ENCODE data around the gene CECR2.

The CECR2 gene

DNA sequence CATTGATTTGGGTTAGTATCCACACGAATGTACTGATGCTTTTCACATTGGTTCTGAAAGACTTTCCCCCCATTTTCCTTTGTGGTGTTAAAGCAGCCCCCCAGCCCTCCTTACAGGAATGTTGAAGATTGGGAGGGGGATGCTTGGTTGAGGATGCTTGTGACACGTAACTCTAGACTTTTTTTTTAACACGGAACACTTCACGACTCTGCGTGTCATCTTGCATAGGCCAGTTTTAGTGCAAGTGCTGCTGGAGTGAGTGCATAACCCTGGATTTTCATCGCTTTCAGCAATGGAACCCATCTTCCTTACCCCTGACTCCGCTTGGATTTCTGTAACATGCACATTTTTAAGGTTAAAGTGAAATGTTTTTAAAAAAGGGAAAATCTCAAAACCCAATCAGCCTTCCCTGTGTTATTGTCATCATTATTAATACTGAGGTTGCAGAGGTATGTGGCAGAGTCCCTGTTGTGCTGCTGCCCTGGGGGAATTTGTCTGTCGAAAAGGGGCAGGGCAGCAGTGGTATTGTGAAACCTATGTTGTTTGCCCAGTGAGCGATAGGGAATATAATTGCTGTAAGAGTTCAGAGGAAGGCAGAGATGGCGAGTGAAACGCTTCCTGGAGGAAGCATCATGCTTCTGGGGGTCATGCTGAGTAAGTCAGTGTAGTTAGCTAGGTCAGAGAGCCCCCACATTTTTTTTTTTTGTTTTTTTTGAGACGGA, 12.1 kb downstream of the CECR2 start:
- Histone ChIP-seq H3K36me3 (ENCODE audit: low read depth) (no peaks in the 10 kb centered on the region), H3K27me3 (ENCODE audit: insufficient read depth, poor library complexity, severe bottlenecking) (no peaks in the 10 kb centered on the region), H3K9me3 (ENCODE audit: severe bottlenecking) (no peaks in the 10 kb centered on the region), H3K27ac (ENCODE audit: poor library complexity, severe bottlenecking) (no peak overlapping the region), H3K4me1 (ENCODE audit: insufficient read depth, poor library complexity, severe bottlenecking) (no peaks in the 10 kb centered on the region), H3K4me3 (ENCODE audit: severe bottlenecking) (no peak overlapping the region)
- DNase-seq (ENCODE audit: low spot score) = no peak
- ATAC-seq (ENCODE audit: low read depth) = 0 out of 3 replicates have a peak, but pooled peaks have one; percentile 35
- TF ChIP-seq, protein P1, sequence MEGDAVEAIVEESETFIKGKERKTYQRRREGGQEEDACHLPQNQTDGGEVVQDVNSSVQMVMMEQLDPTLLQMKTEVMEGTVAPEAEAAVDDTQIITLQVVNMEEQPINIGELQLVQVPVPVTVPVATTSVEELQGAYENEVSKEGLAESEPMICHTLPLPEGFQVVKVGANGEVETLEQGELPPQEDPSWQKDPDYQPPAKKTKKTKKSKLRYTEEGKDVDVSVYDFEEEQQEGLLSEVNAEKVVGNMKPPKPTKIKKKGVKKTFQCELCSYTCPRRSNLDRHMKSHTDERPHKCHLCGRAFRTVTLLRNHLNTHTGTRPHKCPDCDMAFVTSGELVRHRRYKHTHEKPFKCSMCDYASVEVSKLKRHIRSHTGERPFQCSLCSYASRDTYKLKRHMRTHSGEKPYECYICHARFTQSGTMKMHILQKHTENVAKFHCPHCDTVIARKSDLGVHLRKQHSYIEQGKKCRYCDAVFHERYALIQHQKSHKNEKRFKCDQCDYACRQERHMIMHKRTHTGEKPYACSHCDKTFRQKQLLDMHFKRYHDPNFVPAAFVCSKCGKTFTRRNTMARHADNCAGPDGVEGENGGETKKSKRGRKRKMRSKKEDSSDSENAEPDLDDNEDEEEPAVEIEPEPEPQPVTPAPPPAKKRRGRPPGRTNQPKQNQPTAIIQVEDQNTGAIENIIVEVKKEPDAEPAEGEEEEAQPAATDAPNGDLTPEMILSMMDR (IDR thresholded peaks at IDR 0.05; ENCODE audit: poor library complexity, severe bottlenecking) = no peak

- DNase-seq (ENCODE audit: low spot score) (no peak), ATAC-seq (ENCODE audit: low read depth) (no peak)
- Histone ChIP-seq H3K36me3 (ENCODE audit: low read depth) (no peaks in the 10 kb centered on the region), H3K4me3 (ENCODE audit: severe bottlenecking) (no peak overlapping the region), H3K27ac (ENCODE audit: poor library complexity, severe bottlenecking) (no peak overlapping the region), H3K4me1 (ENCODE audit: insufficient read depth, poor library complexity, severe bottlenecking) (no peaks in the 10 kb centered on the region), H3K27me3 (ENCODE audit: insufficient read depth, poor library complexity, severe bottlenecking) (no peaks in the 10 kb centered on the region), H3K9me3 (ENCODE audit: severe bottlenecking) (no peaks in the 10 kb centered on the region)
- TF ChIP-seq, protein P1 (IDR thresholded peaks at IDR 0.05; ENCODE audit: poor library complexity, severe bottlenecking) = no peak
Measured at GRCh38 chr22:17384612-17385330, 15.5 kb downstream of the CECR2 start.

GRCh38 chr22:17387356-17387755, 18.1 kb downstream of the CECR2 start:
- TF ChIP-seq, protein P1 (IDR thresholded peaks at IDR 0.05; ENCODE audit: poor library complexity, severe bottlenecking) = no peak
- Histone ChIP-seq H3K27me3 (ENCODE audit: insufficient read depth, poor library complexity, severe bottlenecking) (no peaks in the 10 kb centered on the region), H3K9me3 (ENCODE audit: severe bottlenecking) (no peaks in the 10 kb centered on the region), H3K36me3 (ENCODE audit: low read depth) (no peaks in the 10 kb centered on the region), H3K4me3 (ENCODE audit: severe bottlenecking) (no peak overlapping the region), H3K4me1 (ENCODE audit: insufficient read depth, poor library complexity, severe bottlenecking) (no peaks in the 10 kb centered on the region), H3K27ac (ENCODE audit: poor library complexity, severe bottlenecking) (no peak overlapping the region)
- DNase-seq (ENCODE audit: low spot score) (no peak), ATAC-seq (ENCODE audit: low read depth) (no peak)

DNA sequence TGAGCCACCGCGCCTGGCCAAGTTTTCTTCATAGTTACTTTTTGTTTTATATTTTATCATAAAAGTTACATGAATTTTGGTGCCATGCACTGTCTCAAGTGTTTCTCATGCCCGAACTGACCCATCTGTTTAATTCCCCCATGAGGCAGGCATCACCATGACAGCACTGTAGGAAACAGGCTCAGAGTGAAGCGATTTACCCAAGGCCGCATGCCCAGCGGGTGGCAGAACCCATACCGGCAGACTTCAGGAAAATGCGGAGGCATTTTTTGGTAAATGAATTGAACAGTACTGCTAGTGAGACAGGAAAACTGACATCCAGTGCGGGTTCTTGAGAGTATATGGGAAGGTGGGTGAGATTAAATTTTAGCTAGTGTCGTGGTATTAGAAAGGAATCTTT, 19.0 kb downstream of the CECR2 start:
- ATAC-seq (ENCODE audit: low read depth) = no peak

More for the DNA sequence above, 19.0 kb downstream of the CECR2 start:
- no peak for DNase-seq (ENCODE audit: low spot score)
- H3K4me3 ChIP-seq (ENCODE audit: severe bottlenecking) = no peak overlapping the region
- no peaks in the 10 kb centered on the region for H3K4me1 ChIP-seq (ENCODE audit: insufficient read depth, poor library complexity, severe bottlenecking)
- H3K27me3 ChIP-seq (ENCODE audit: insufficient read depth, poor library complexity, severe bottlenecking) = no peaks in the 10 kb centered on the region
- TF ChIP-seq, protein P1 (IDR thresholded peaks at IDR 0.05; ENCODE audit: poor library complexity, severe bottlenecking) = no peak
- H3K27ac ChIP-seq (ENCODE audit: poor library complexity, severe bottlenecking) = no peak overlapping the region
- no peaks in the 10 kb centered on the region for H3K36me3 ChIP-seq (ENCODE audit: low read depth)
- no peaks in the 10 kb centered on the region for H3K9me3 ChIP-seq (ENCODE audit: severe bottlenecking)
